NCI-H748 treated with DMSO at 0.1 percent for 48 hours (cell line): ENCODE data around the gene CES3.

Experiments
- DNase-seq: peaks from one replicate; lab custom pipeline; 2025; lab: John Stamatoyannopoulos, UW

The CES3 gene

DNA sequence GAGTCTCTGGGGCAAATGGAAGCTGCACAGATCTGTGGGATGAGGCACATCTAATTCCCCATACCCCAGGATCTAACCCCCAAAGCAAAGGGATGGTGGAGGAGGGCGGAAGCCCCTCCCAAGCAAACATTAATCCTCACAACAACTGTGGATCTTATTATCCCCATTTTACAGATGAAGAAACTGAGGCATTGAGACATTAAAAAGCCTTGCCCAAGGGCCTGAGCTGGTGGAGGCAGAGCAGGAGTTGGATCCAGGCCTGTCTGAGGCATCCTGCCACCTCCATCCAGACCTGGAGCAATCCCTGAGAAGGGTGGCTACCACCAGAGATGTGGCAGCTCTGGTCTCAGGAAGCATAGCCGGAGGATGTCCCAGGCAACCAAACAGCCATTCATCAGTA is 50.2 kb downstream of the CES3 start:
- no peak for DNase-seq

GRCh38 chr16:67013233-67013822 is 52.3 kb downstream of the CES3 start:
- DNase-seq: no peak

DNA sequence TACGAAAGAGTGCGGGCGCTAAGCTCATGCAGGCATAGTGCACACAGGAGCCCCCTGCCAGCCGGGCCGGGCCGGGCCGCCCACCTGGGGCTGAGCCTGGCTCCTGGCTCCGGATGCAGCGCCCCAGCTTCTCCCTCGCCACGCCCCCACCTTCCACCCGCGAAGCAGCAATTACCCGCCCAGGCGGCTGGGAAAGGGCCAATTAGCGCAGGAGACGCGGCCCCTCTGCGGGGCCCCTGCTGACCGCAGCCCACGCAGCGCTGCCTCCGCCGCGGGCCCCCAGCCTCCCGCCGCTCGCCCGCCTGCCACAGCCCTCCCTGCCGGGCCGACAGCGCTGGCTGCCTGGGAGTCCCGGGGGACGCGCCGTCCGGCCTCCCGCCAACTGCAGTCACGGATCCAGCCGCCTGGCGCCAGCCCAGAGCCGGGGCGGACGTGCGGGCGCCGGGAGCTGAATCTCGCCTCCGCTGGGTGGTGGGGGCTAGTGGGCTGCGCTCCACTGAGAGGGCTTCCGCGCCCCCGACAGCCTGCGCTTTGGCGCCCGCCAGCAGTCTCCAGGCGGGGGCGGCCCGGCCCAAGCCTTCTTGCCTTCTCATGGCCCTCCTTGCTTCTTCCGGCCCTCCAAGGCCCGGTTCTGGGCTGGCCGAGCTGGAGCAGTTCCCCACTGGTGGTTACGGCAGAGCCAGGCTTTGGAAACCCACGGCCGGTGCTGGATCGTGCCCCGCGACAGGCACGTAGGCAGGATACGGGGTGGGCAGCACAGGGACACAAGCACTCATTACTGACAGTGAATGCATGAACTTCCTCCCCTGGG is 53.0 kb downstream of the CES3 start:
- DNase-seq: peak; percentile 13

GRCh38 chr16:67014634-67015312 is 53.7 kb downstream of the CES3 start:
- no peak for DNase-seq

DNA sequence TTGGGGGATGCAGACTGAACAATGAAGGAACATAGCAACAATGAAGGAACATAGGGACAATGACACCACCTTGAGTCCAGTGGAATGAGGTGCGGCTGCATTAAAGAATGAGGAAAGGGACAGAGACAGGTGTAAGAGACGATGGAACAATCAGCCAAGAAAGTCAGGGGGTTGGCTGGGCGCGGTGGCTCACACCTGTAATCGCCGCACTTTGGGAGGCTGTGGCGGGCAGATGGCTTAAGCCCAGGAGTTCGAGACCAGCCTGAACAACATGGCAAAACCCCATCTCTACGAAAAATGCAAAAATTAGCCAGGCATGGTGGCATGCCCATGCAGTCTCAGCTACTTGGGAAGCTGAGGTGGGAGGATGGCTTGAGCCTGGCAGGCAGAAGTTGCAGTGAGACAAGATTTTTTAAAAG is 54.3 kb downstream of the CES3 start:
- DNase-seq: no peak

DNA sequence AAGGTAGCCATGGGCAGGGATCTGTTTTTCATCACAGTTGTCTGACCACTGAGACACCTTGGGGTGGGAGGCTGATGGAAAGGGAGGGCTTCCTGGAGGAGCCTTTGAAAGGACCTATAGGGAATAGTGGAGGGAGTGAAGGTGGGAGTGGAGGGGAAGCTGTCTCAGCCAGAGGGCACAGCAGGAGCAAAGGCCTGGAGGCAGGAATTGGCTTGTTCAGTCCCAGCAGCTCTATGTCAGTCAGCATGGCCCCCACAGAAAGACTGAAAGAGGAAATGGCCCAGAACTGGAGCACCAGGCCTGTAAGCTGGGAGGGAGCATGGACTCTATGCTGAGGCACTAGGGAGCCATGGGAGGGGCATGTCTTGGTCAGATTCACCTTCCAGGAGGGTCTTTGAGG is 55.1 kb downstream of the CES3 start:
- no peak for DNase-seq

DNA sequence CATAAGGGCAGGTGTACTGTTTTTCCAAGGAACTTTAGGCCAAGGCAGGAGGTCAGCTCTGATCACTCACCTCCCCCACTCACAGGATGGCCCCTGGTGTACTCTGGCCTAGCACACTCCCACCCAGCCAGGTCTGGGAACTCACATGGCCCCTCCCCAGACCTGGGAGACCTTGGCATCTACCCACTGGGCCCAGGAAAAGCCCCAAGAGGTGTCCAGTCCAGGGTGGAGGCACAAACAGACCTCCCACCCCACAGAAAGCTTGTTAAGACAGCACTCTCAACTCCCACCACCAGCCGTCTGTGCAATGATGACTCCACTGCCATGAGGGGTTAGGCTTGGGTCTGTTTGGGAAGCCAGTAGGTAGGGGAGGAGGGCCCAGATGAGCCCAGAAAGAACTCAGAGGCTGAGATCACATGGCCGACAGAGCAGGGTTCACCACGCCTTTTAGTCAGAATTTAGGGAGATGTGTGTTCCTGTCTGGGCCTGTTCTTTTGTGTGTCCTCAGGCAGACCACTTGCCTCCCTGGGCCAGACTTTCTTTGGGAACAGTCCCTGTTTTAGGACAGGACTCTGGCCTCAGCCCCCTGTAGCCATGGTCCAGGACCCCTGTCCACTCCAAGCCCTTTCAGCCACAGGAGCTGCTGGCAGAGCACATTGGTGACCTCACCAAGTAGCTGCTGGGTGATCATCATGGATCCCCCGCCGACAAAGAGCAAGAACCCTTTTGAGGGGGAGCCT is 55.8 kb downstream of the CES3 start:
- no peak for DNase-seq

DNA sequence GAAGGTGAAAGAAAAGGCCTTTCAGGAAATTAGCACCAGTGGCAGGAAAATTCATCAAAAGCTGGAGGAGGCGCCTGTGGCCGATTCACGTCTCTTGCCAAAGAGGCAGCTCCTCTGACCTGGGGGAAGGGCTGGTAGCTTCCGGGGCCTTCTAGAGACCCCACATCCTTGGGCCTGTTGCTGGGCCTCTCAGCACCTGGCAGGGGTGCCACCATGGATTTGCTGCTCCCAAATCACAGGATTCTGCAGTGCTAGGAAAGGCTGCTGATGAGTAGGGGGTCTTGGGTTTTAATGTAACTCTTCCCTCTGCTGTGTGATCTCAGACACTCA is 56.3 kb downstream of the CES3 start:
- DNase-seq: no peak

DNA sequence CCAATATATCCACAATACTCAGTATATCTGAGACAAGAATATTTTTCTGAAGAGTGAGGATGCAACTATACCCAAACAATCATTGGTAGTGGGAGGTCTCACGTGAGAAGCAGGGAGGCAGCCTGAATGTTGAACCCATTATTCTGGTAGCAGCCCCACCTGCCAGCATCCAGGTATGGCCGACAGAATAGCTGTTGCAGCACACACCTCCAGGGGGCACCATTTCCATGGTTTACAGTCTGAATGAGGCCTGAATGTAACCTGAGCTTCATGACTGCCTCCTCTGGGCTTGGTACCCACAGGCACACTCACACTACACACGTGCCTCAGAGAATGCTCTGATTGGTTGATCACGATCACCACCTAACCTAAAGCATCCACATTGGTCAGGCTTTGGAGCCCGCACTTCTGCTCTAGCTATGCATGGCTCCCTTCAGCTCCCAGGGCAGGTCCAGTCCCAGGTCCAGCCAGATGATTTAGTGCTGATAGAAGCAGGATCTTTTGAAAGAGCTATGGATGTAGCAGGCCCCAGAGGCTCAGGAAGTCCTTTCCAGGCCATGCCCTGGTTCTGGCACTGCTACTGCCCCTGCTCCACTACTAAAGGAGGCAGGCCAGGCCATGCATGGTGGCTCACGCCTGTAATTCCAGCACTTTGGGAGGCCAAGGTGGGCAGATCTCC is 56.9 kb downstream of the CES3 start:
- DNase-seq: peak; percentile 73

DNA sequence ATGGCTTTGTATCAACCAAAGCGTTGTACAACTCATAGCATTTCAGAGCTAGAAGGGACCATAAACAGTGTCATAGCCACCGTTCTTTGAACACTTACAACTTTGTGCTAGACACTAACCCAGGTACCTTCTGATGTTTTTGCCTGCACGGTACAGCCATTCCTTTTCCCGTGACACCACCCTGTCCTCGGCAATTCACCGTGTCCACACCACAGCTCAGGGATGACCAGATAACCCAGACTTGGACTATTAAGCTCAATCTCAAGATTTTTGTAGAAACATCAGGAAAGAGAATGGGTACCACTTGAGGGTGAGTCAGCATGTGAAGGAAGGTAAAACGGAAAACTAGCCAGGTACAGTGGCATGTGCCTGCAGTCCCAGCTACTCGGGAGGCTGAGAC is 58.1 kb downstream of the CES3 start:
- DNase-seq: no peak

- DNase-seq: no peak
Measured at GRCh38 chr16:67021321-67021720, 60.3 kb downstream of the CES3 start.

- no peak for DNase-seq
Measured at GRCh38 chr16:67022531-67023214, 61.6 kb downstream of the CES3 start.

DNA sequence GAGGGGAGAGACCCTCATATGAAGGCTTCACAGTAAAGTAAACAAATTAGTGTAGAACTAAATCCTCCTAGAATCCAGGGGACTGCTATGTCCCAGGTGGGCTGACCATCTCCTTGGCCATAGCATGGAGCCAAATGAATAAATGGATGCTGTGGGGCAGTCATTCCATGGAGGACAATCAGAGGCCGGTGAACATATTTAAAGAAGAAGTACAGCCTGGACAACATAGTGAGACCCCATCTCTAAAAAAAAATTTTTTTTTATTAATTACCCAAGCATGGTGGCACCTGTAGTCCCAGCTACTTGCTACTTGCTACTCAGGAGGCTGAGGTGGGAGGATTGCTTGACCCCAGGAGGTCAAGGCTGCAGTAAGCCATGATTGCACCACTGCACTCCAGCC is 62.6 kb downstream of the CES3 start:
- no peak for DNase-seq
